Peyer's patch (tissue), 4 donors: ENCODE results near the gene RGMA. TPM values are rescaled to one million over a fixed set of nuclear protein-coding genes. Genes with fewer than 3 reads are reported as not detected.
A peak's percentile ranks its signal among the peaks of the same experiment; 100 is the strongest.

ENCODE experiments used
- DNase-seq, 3 donors: peaks; one replicate each; pipeline ENCODE4 v3.0.0-alpha.2; 2017 to 2019
- H3K27ac ChIP-seq, 4 donors: fragments of 200-600 bp; sonication (generic); one replicate each; pipeline ENCODE4 v1.5.1; 2016 to 2019
- H3K27me3 ChIP-seq, 2 donors: fragments of 200-600 bp; sonication (generic); one replicate each; pipeline ENCODE4 v1.5.1; 2019
- H3K36me3 ChIP-seq, 3 donors: fragments of 200-600 bp; sonication (generic); one replicate each; pipeline ENCODE4 v1.5.1; 2016 to 2019
- H3K4me1 ChIP-seq, 4 donors: fragments of 200-600 bp; sonication (generic); one replicate each; pipeline ENCODE4 v1.5.1; 2016 to 2019
- H3K4me3 ChIP-seq, 4 donors: fragments of 200-600 bp; sonication (generic); 1 replicate in 3 of 4; 2 replicates in 1 of 4; pipeline ENCODE4 v1.5.1; 2016 to 2019; ENCODE audit warnings: mild to moderate bottlenecking in 1 of 4
- H3K9me3 ChIP-seq, 4 donors: fragments of 200-600 bp; sonication (generic); one replicate each; pipeline ENCODE4 v1.5.1; 2016 to 2019; ENCODE audit warnings: mild to moderate bottlenecking in 1 of 4
- POLR2A ChIP-seq, 2 donors: fragments of 450-650 bp; IDR thresholded peaks; one replicate each; pipeline ENCODE4 v1.5.1; 2017; ENCODE audit warnings: antibody characterized with exemption in 2 of 2, mild to moderate bottlenecking in 2 of 2, moderate library complexity in 2 of 2
- total RNA-seq, 4 donors: library from RNA; depleted of rRNA; stranded (reverse); fragments of >200 nt; gene quantifications; one replicate each; pipeline ENCODE4 v1.1.0, GENCODE V29; 2016
- TF ChIP-seq, protein P1 (sequence below), 6 experiments: fragments of 450-650 bp in 4 of 6; fragments of 200-600 bp in 2 of 6; sonication (generic) in 1 of 6; IDR thresholded peaks; one replicate each; pipeline ENCODE4 v1.5.1; 2017 to 2019; ENCODE audit warnings: antibody characterized with exemption in 6 of 6, mild to moderate bottlenecking in 3 of 6, moderate library complexity in 1 of 6

RGMA gene
- total RNA-seq, 4 donors from 2014 or later = 1.8 to 18.8 (median 9.3) TPM

DNA sequence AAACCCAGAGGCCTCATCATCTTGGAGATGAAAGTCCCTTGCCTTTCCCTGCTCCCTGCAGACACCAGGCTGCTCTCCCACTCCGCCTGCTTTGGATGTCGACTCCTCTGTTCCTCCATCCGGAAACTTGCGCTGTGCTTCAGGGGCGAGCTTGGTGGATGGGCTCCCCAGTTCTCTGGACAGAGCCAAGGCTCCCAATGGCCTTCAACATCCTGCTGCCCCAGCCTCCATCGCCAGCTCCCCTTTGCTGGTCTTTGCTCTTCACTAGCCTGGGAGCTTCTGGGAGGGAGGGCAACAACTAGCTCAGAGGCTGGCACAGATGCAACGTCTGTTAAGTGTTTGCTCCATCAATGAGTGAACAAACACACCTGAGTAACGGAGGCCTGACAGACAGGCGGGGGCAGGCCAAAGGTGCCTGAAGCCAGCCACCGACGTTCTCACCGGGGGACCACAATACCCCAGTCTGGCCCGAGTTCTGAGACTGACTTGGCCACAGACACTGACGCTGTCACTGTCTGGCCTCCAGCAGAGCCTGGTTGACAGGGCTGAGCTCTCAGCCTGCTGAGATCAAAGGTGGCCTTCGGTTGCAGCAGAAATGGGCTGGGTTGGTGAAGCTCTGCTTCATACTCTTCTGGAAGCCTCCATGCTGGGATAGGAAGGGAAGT lies 39.0 kb downstream of the RGMA start:
- Histone ChIP-seq H3K9me3 (no peaks in the 10 kb centered on the region), H3K4me3 (no peak overlapping the region), H3K27ac (no peak overlapping the region), H3K4me1 (no peaks in the 10 kb centered on the region), H3K36me3 (peaks cover 0 to 8% (median 0%) of the 10 kb centered on the region in 3 donors), H3K27me3 (no peaks in the 10 kb centered on the region)
- no peak for DNase-seq
- TF ChIP-seq, protein P1, sequence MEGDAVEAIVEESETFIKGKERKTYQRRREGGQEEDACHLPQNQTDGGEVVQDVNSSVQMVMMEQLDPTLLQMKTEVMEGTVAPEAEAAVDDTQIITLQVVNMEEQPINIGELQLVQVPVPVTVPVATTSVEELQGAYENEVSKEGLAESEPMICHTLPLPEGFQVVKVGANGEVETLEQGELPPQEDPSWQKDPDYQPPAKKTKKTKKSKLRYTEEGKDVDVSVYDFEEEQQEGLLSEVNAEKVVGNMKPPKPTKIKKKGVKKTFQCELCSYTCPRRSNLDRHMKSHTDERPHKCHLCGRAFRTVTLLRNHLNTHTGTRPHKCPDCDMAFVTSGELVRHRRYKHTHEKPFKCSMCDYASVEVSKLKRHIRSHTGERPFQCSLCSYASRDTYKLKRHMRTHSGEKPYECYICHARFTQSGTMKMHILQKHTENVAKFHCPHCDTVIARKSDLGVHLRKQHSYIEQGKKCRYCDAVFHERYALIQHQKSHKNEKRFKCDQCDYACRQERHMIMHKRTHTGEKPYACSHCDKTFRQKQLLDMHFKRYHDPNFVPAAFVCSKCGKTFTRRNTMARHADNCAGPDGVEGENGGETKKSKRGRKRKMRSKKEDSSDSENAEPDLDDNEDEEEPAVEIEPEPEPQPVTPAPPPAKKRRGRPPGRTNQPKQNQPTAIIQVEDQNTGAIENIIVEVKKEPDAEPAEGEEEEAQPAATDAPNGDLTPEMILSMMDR (IDR thresholded peaks at IDR 0.05) = no peak
- no peak for TF ChIP-seq POLR2A (IDR thresholded peaks at IDR 0.05)

DNA sequence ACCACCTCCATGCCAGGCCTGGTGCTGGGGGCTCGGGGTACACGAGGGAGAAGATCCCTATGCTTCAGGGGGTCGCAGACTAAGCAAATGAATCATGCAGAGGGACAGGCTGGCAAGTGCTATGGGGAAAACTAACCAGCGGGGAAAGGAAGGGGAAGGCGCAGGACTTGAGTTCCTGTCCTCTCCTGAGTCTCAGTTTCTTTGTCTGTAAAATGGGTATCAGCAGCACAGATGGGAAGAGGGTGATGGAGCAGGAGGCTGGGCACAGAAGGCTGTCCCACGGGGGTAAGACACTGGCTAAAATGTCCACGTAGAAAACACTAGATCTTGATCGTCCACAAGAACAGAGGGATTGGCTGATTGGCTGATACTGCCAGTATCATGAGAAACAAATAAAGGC lies 39.8 kb downstream of the RGMA start:
- no peak overlapping the region for H3K4me3 ChIP-seq
- no peaks in the 10 kb centered on the region for H3K9me3 ChIP-seq
- no peaks in the 10 kb centered on the region for H3K4me1 ChIP-seq
- H3K27me3 ChIP-seq = no peaks in the 10 kb centered on the region
- DNase-seq = no peak
- peak overlapping the region in 1 of 4 donors; percentile 1 for H3K27ac ChIP-seq
- H3K36me3 ChIP-seq = peaks cover 0 to 8% (median 0%) of the 10 kb centered on the region in 3 donors
- TF ChIP-seq POLR2A (IDR thresholded peaks at IDR 0.05) = no peak
- TF ChIP-seq, protein P1 (IDR thresholded peaks at IDR 0.05) = no peak

DNA sequence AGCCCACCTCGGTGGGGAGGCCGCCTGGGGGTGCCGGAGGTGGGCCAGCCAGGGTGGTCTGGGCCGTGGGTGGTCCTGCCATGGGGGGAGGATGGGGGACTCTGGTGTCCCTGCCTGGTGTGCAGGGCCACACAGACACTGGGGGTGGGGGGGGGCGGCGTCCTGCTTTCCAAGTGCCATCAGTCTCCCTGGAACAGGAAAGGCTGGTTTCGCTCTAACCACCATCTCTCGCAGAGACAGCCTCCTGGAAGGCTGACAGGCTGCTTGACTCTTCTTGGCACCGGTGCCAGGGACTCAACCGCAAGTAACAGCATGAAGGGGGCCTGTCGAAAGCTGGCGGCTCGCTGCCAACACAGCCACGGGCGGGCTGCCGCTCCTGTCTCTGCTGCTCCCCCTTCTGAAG lies 40.3 kb downstream of the RGMA start:
- TF ChIP-seq, protein P1 (IDR thresholded peaks at IDR 0.05) = no peak
- H3K27ac ChIP-seq = peak overlapping the region in 1 of 4 donors; percentile 1
- no peaks in the 10 kb centered on the region for H3K9me3 ChIP-seq
- no peak overlapping the region for H3K4me3 ChIP-seq
- peaks cover 0 to 8% (median 0%) of the 10 kb centered on the region in 3 donors for H3K36me3 ChIP-seq
- no peaks in the 10 kb centered on the region for H3K27me3 ChIP-seq
- no peak for DNase-seq
- H3K4me1 ChIP-seq = no peaks in the 10 kb centered on the region

DNA sequence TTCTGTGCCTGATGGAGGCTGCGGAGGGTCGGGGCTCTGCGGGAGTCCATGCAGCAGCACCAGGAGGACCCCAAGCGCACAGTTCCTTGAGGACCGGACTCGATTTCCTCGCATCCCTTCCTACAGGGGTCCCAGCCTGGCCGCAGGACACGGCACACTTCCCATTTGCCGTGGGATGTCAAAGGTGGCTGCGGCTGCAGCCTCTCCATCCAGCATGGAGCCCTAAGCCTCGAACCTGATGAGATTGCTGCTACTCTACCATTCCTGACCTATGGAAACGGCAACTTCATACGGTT lies 40.6 kb downstream of the RGMA start:
- Histone ChIP-seq H3K27me3 (no peaks in the 10 kb centered on the region), H3K36me3 (peaks cover 0 to 8% (median 0%) of the 10 kb centered on the region in 3 donors), H3K27ac (no peak overlapping the region), H3K4me1 (no peaks in the 10 kb centered on the region), H3K9me3 (no peaks in the 10 kb centered on the region), H3K4me3 (no peak overlapping the region)
- no peak for TF ChIP-seq POLR2A (IDR thresholded peaks at IDR 0.05)
- TF ChIP-seq, protein P1 (IDR thresholded peaks at IDR 0.05) = no peak
- no peak for DNase-seq

DNA sequence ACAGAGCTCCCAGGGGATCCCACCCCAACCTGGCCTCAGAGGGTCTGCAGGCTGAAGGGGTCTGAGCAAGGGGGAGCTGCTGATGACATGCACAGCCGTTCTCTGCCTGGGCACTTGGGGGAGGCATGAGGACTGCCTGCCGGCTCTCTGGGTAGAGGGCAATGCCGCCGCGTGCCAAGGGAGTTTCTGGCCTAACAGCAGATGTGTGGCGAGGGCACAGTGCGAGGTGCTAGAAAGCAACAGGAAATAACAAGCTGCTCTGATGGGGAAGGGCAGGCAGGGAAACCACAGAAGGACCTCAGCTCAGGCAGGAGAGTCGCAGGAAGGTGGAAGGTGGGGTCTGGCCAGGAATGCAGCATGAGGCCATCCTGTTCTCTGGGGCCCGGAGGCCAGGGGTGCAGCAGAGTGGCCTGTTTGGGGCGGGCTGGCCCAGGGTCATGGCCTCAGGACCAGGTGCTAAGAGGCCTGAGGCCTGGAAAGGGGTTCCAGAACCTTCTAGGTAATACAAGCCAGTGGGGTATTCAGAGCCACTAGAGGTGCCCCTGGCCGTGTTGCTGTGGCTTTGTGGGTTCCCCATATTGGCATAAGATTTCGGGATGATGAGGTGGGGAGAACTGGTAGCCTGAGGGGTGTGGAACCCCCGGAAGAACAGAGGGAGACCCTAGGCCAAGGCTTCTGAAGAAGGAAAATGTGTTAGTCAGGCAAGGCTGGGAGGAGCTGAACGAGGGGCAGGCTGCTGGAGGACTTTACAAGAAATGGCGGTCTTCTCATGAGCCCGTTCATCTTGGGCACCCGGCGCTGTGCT lies 41.2 kb downstream of the RGMA start:
- peaks cover 0 to 8% (median 0%) of the 10 kb centered on the region in 3 donors for H3K36me3 ChIP-seq

More for the DNA sequence above, 41.2 kb downstream of the RGMA start:
- no peak for TF ChIP-seq POLR2A (IDR thresholded peaks at IDR 0.05)
- TF ChIP-seq, protein P1 (IDR thresholded peaks at IDR 0.05) = no peak
- H3K4me1 ChIP-seq = no peaks in the 10 kb centered on the region
- no peak overlapping the region for H3K27ac ChIP-seq
- H3K27me3 ChIP-seq = no peaks in the 10 kb centered on the region
- DNase-seq = no peak
- no peaks in the 10 kb centered on the region for H3K9me3 ChIP-seq
- no peak overlapping the region for H3K4me3 ChIP-seq
